K562 (cell line): Measurements from ENCODE around the gene WWTR1. TPM values are rescaled to one million over a fixed set of nuclear protein-coding genes. Genes with fewer than 3 reads are reported as not detected.

Experiments
- C11orf30 ChIP-seq: fragments of 450-650 bp; IDR thresholded peaks from 2 replicates; pipeline ENCODE4 v1.6.1; 2016; ENCODE audit warnings: low read depth, mild to moderate bottlenecking
- CAMTA2 ChIP-seq: fragments of 250-450 bp; sonication (Bioruptor Pico); conservative IDR thresholded peaks from 2 replicates; pipeline ENCODE4 v1.5.1; 2022
- CBX5 ChIP-seq: IDR thresholded peaks from 2 replicates; pipeline ENCODE4 v1.6.1; 2014; ENCODE audit warnings: low read depth, borderline replicate concordance
- FOSL1 ChIP-seq: fragments of 200-800 bp; sonication (Bioruptor generic); conservative IDR thresholded peaks from 2 replicates; pipeline ENCODE4 v1.6.1; 2016; ENCODE audit warnings: missing genetic modification characterization, missing compliant biosample characterization
- IRF2 ChIP-seq: sonication (generic); formaldehyde crosslinking; IDR thresholded peaks from 2 replicates; pipeline ENCODE4 v1.8.1; 2022; ENCODE audit warnings: mild to moderate bottlenecking, missing genetic modification reagents
- MEIS2 ChIP-seq: fragments of 450-650 bp; IDR thresholded peaks from 2 replicates; pipeline ENCODE4 v1.6.1; 2014; ENCODE audit warnings: mild to moderate bottlenecking; ENCODE audit not compliant: partially characterized antibody
- MYBL2 ChIP-seq, 2 experiments: fragments of 450-650 bp in 1 of 2; sonication (generic) in 1 of 2; formaldehyde crosslinking in 1 of 2; IDR thresholded peaks; 2 replicates each; pipeline versions ENCODE4 v1.6.1 to v1.8.1; 2017 to 2022; ENCODE audit warnings: borderline replicate concordance in 1 of 2, inconsistent platforms in 1 of 2, low read depth in 1 of 2, mild to moderate bottlenecking in 1 of 2, missing genetic modification reagents in 1 of 2, moderate library complexity in 1 of 2
- NFE2 ChIP-seq: IDR thresholded peaks from 2 replicates; pipeline ENCODE4 v1.6.1; 2014; ENCODE audit warnings: antibody characterized with exemption, low read depth
- NFIX ChIP-seq: fragments of 250-450 bp; sonication (Bioruptor Pico); IDR thresholded peaks from 2 replicates; pipeline ENCODE4 v1.4.0; 2020; ENCODE audit warnings: low read depth, mild to moderate bottlenecking, moderate library complexity
- SIN3B ChIP-seq: fragments of 450-650 bp; IDR thresholded peaks from 2 replicates; pipeline ENCODE4 v1.6.1; 2017; ENCODE audit warnings: low read depth, mild to moderate bottlenecking, moderate library complexity
- SNRNP70 ChIP-seq: fragments of 200-400 bp; formaldehyde crosslinking; optimal IDR thresholded peaks from 2 replicates; pipeline ENCODE3; 2017; ENCODE audit warnings: low read depth, low read length
- STAT6 ChIP-seq: sonication (generic); formaldehyde crosslinking; IDR thresholded peaks from 2 replicates; pipeline ENCODE4 v1.8.1; 2023; ENCODE audit warnings: mild to moderate bottlenecking, missing genetic modification reagents
- THAP7 ChIP-seq: fragments of 250-450 bp; sonication (Bioruptor Pico); IDR thresholded peaks from 2 replicates; pipeline ENCODE4 v1.5.0; 2021
- ZNF316 ChIP-seq: fragments of 450-650 bp; IDR thresholded peaks from 2 replicates; pipeline ENCODE4 v1.6.1; 2016
- ZNF707 ChIP-seq: fragments of 250-450 bp; sonication (Bioruptor Pico); conservative IDR thresholded peaks from 2 replicates; pipeline ENCODE4 v1.8.0; 2022; ENCODE audit warnings: inconsistent platforms, mild to moderate bottlenecking, moderate library complexity
- polyA plus RNA-seq, 8 experiments: library from polyadenylated mRNA; depleted of rRNA in 4 of 8; stranded (reverse) in 5 of 8; unstranded in 3 of 8; fragments of >200 nt; fragmentation: Nextera tagmentation in 2 of 8; fragmentation: Illumina TruSeq in 1 of 8; extraction: Ambion mirVana in 2 of 8; extraction: Trizol in 1 of 8; gene quantifications; 2 replicates each; pipeline versions ENCODE4 v1.2.1 to v1.2.3, GENCODE V29; 2011 to 2014; ENCODE audit warnings: inconsistent platforms in 1 of 8, missing spikeins in 1 of 8
- total RNA-seq, 7 experiments: library from RNA; depleted of rRNA in 6 of 7; stranded (reverse); fragments of >200 nt in 6 of 7; fragmentation: Illumina TruSeq in 2 of 7; extraction: Trizol in 2 of 7; gene quantifications; 2 replicates each; pipeline versions ENCODE4 v1.2.1 to v1.2.3, GENCODE V29; 2011 to 2021; ENCODE audit warnings: low replicate concordance in 1 of 7
- TF ChIP-seq, protein P1 (sequence below): fragments of 250-450 bp; sonication (Bioruptor Pico); IDR thresholded peaks from 2 replicates; pipeline ENCODE4 v1.4.0; 2020; ENCODE audit warnings: mild to moderate bottlenecking, moderate library complexity
- TF ChIP-seq, protein P2 (sequence below): sonication (generic); formaldehyde crosslinking; IDR thresholded peaks from 2 replicates; pipeline ENCODE4 v1.8.0; 2022; ENCODE audit warnings: mild to moderate bottlenecking, missing genetic modification reagents

WWTR1 gene
- total and polyA plus RNA-seq, 9 of the 15 experiments (the other 6 are each of a cell fraction or from before 2014, with no cell fraction given) = 0.04 to 1.5 (median 0.60) TPM

GRCh38 chr3:149581681-149582370 lies 76.0 kb downstream of the WWTR1 start (continued):
- TF ChIP-seq MEIS2 = peak; percentile 35
- TF ChIP-seq NFE2 = peak; percentile 71
- TF ChIP-seq ZNF316 = peak; percentile 56
- no peak for TF ChIP-seq SNRNP70
- peak; percentile 64 for TF ChIP-seq C11orf30
- TF ChIP-seq CAMTA2 (CRISPR knock-in tag) = no peak
- no peak for TF ChIP-seq NFIX (CRISPR knock-in tag)
- TF ChIP-seq, protein P1, sequence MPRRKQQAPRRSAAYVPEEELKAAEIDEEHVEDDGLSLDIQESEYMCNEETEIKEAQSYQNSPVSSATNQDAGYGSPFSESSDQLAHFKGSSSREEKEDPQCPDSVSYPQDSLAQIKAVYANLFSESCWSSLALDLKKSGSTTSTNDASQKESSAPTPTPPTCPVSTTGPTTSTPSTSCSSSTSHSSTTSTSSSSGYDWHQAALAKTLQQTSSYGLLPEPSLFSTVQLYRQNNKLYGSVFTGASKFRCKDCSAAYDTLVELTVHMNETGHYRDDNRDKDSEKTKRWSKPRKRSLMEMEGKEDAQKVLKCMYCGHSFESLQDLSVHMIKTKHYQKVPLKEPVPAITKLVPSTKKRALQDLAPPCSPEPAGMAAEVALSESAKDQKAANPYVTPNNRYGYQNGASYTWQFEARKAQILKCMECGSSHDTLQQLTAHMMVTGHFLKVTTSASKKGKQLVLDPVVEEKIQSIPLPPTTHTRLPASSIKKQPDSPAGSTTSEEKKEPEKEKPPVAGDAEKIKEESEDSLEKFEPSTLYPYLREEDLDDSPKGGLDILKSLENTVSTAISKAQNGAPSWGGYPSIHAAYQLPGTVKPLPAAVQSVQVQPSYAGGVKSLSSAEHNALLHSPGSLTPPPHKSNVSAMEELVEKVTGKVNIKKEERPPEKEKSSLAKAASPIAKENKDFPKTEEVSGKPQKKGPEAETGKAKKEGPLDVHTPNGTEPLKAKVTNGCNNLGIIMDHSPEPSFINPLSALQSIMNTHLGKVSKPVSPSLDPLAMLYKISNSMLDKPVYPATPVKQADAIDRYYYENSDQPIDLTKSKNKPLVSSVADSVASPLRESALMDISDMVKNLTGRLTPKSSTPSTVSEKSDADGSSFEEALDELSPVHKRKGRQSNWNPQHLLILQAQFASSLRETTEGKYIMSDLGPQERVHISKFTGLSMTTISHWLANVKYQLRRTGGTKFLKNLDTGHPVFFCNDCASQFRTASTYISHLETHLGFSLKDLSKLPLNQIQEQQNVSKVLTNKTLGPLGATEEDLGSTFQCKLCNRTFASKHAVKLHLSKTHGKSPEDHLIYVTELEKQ (CRISPR knock-in tag) = no peak
- no peak for TF ChIP-seq IRF2 (CRISPR knock-in tag)
- TF ChIP-seq, protein P2, sequence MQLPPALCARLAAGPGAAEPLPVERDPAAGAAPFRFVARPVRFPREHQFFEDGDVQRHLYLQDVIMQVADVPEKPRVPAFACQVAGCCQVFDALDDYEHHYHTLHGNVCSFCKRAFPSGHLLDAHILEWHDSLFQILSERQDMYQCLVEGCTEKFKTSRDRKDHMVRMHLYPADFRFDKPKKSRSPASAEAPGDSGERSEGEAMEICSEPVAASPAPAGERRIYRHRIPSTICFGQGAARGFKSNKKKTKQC (CRISPR knock-in tag) = no peak
- TF ChIP-seq MYBL2 (IDR thresholded peaks at IDR 0.05; ENCODE audit: low read depth) = no peak
- TF ChIP-seq MYBL2 (CRISPR knock-in tag; IDR thresholded peaks at IDR 0.05; ENCODE audit: borderline replicate concordance) = no peak
- no peak for TF ChIP-seq SIN3B
- no peak for TF ChIP-seq THAP7 (CRISPR knock-in tag)
- TF ChIP-seq STAT6 = no peak
- no peak for TF ChIP-seq CBX5
- TF ChIP-seq FOSL1 (tag) = peak; percentile 41; the same call in 1 of the 2 replicates
- TF ChIP-seq ZNF707 = no peak
- TF ChIP-seq, all 486 proteins: peak for 9
